Neural progenitor cell (in vitro differentiated cells): ENCODE results near the gene IL17RE. TPM values are rescaled to one million over a fixed set of nuclear protein-coding genes. Genes with fewer than 3 reads are reported as not detected.

Source experiments
- DNase-seq: peaks from one replicate; pipeline ENCODE4 v3.0.0-alpha.2; 2016; ENCODE audit warnings: low spot score
- H2AFZ ChIP-seq: fragments of 200-600 bp; sonication (generic); replicated peaks from 2 replicates; pipeline ENCODE4 v1.6.1; 2016; ENCODE audit warnings: antibody characterized with exemption
- H3F3A ChIP-seq: fragments of 200-600 bp; sonication (generic); 2 replicates; pipeline ENCODE4 v1.6.1; 2016; ENCODE audit warnings: antibody characterized with exemption, low read depth
- H3K27ac ChIP-seq: fragments of 200-600 bp; sonication (generic); 2 replicates; pipeline ENCODE4 v1.5.1; 2016; ENCODE audit warnings: mild to moderate bottlenecking
- H3K27me3 ChIP-seq: fragments of 200-600 bp; sonication (generic); 2 replicates; pipeline ENCODE4 v1.6.1; 2016; ENCODE audit warnings: mild to moderate bottlenecking, moderate library complexity
- H3K36me3 ChIP-seq: fragments of 200-600 bp; sonication (generic); 2 replicates; pipeline ENCODE4 v1.5.1; 2016
- H3K4me1 ChIP-seq: fragments of 200-600 bp; sonication (generic); 2 replicates; pipeline ENCODE4 v1.6.1; 2016; ENCODE audit warnings: mixed run types
- H3K4me2 ChIP-seq: fragments of 200-600 bp; sonication (generic); 2 replicates; pipeline ENCODE4 v1.6.1; 2016
- H3K4me3 ChIP-seq: fragments of 200-600 bp; sonication (generic); 2 replicates; pipeline ENCODE4 v1.5.1; 2016
- H3K79me2 ChIP-seq: fragments of 200-600 bp; sonication (generic); 2 replicates; pipeline ENCODE4 v1.6.1; 2016; ENCODE audit warnings: low read depth
- H3K9ac ChIP-seq: fragments of 200-600 bp; sonication (generic); 2 replicates; pipeline ENCODE4 v1.6.1; 2016
- H3K9me3 ChIP-seq: fragments of 200-600 bp; sonication (generic); 2 replicates; pipeline ENCODE4 v1.5.1; 2016; ENCODE audit warnings: low read depth
- H4K20me1 ChIP-seq: fragments of 200-600 bp; sonication (generic); 2 replicates; pipeline ENCODE4 v1.6.1; 2016; ENCODE audit warnings: low read depth
- H3K27ac Mint-ChIP-seq: 3 replicates; pipeline ENCODE4 v1.8.0; 2021; ENCODE audit warnings: mixed read lengths
- H3K27me3 Mint-ChIP-seq: 2 replicates; pipeline ENCODE4 v1.8.0; 2022; ENCODE audit warnings: low read depth, mild to moderate bottlenecking, inconsistent platforms, moderate library complexity, mixed read lengths; ENCODE audit not compliant: insufficient read depth
- H3K36me3 Mint-ChIP-seq: 3 replicates; pipeline ENCODE4 v1.8.0; 2021; ENCODE audit warnings: mixed read lengths
- H3K4me1 Mint-ChIP-seq: 3 replicates; pipeline ENCODE4 v1.8.0; 2021; ENCODE audit warnings: mixed read lengths
- H3K4me3 Mint-ChIP-seq: 3 replicates; pipeline ENCODE4 v1.8.0; 2021; ENCODE audit warnings: mild to moderate bottlenecking, moderate library complexity, mixed read lengths
- H3K9me3 Mint-ChIP-seq: 3 replicates; pipeline ENCODE4 v1.8.0; 2020; ENCODE audit warnings: mixed read lengths
- EZH2 ChIP-seq: fragments of 200-600 bp; sonication (generic); IDR thresholded peaks from 2 replicates; pipeline ENCODE4 v1.6.1; 2017; ENCODE audit warnings: antibody characterized with exemption, mild to moderate bottlenecking, moderate library complexity
- EZH2phosphoT487 ChIP-seq: fragments of 200-600 bp; sonication (generic); IDR thresholded peaks from 2 replicates; pipeline ENCODE4 v1.6.1; 2017; ENCODE audit warnings: antibody characterized with exemption
- total RNA-seq: library from RNA; depleted of rRNA; stranded (reverse); fragments of >200 nt; gene quantifications from 2 replicates; pipeline ENCODE4 v1.2.3, GENCODE V29; 2015; ENCODE audit warnings: low replicate concordance
- TF ChIP-seq, protein P1 (sequence below): fragments of 200-600 bp; sonication (generic); IDR thresholded peaks from 2 replicates; pipeline ENCODE4 v1.5.1; 2017; ENCODE audit warnings: antibody characterized with exemption, mild to moderate bottlenecking

The IL17RE gene
- total RNA-seq, 1 donor from 2014 or later = not detected

- H3K27me3 ChIP-seq = peaks cover 5% of the 10 kb centered on the region
- no peak overlapping the region for H3K27ac ChIP-seq
- no peaks in the 10 kb centered on the region for H3K9me3 ChIP-seq
- peaks cover 6% of the 10 kb centered on the region for H3K36me3 Mint-ChIP-seq
- H2AFZ ChIP-seq = no peak overlapping the region
- peaks cover 9% of the 10 kb centered on the region for H3K27me3 Mint-ChIP-seq
- no peak overlapping the region for H3K4me2 ChIP-seq
- no peak for TF ChIP-seq EZH2phosphoT487
- TF ChIP-seq EZH2 = no peak
- TF ChIP-seq, protein P1, sequence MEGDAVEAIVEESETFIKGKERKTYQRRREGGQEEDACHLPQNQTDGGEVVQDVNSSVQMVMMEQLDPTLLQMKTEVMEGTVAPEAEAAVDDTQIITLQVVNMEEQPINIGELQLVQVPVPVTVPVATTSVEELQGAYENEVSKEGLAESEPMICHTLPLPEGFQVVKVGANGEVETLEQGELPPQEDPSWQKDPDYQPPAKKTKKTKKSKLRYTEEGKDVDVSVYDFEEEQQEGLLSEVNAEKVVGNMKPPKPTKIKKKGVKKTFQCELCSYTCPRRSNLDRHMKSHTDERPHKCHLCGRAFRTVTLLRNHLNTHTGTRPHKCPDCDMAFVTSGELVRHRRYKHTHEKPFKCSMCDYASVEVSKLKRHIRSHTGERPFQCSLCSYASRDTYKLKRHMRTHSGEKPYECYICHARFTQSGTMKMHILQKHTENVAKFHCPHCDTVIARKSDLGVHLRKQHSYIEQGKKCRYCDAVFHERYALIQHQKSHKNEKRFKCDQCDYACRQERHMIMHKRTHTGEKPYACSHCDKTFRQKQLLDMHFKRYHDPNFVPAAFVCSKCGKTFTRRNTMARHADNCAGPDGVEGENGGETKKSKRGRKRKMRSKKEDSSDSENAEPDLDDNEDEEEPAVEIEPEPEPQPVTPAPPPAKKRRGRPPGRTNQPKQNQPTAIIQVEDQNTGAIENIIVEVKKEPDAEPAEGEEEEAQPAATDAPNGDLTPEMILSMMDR = no peak
- H3K36me3 ChIP-seq = no peaks in the 10 kb centered on the region
- H3F3A ChIP-seq = peaks cover 23% of the 10 kb centered on the region
- H3K79me2 ChIP-seq = no peaks in the 10 kb centered on the region
- H3K4me1 Mint-ChIP-seq = peaks cover 3% of the 10 kb centered on the region
- H4K20me1 ChIP-seq = peaks cover 8% of the 10 kb centered on the region
- no peak overlapping the region for H3K9ac ChIP-seq
- H3K27ac Mint-ChIP-seq = peak overlapping the region; percentile 30
- DNase-seq = no peak
- H3K4me3 ChIP-seq = no peak overlapping the region
- H3K9me3 Mint-ChIP-seq = no peaks in the 10 kb centered on the region
- H3K4me3 Mint-ChIP-seq = no peak overlapping the region
- peaks cover 6% of the 10 kb centered on the region for H3K4me1 ChIP-seq
These were observed 41.6 kb downstream of the IL17RE start for GRCh38 chr3:9944271-9944670.

GRCh38 chr3:9945358-9945757, 42.7 kb downstream of the IL17RE start:
- H3K4me2 ChIP-seq = no peak overlapping the region
- no peaks in the 10 kb centered on the region for H3K79me2 ChIP-seq
- H3K4me3 ChIP-seq = peak overlapping the region; percentile 59

GRCh38 chr3:9946112-9947024, 43.7 kb downstream of the IL17RE start:
- H3K27me3 ChIP-seq = peaks cover 5% of the 10 kb centered on the region
- H3K79me2 ChIP-seq = no peaks in the 10 kb centered on the region
- H3K27ac ChIP-seq = no peak overlapping the region
- no peak overlapping the region for H3K9ac ChIP-seq
- H4K20me1 ChIP-seq = peaks cover 16% of the 10 kb centered on the region
- no peaks in the 10 kb centered on the region for H3K9me3 Mint-ChIP-seq
- peaks cover 8% of the 10 kb centered on the region for H3K4me1 ChIP-seq
- no peak overlapping the region for H3K27ac Mint-ChIP-seq
- H2AFZ ChIP-seq = peak overlapping the region; percentile 85
- H3K4me3 Mint-ChIP-seq = peak overlapping the region; percentile 83
- peaks cover 9% of the 10 kb centered on the region for H3K27me3 Mint-ChIP-seq
- no peaks in the 10 kb centered on the region for H3K4me1 Mint-ChIP-seq
- no peaks in the 10 kb centered on the region for H3K9me3 ChIP-seq
- peaks cover 3% of the 10 kb centered on the region for H3K36me3 Mint-ChIP-seq
- H3F3A ChIP-seq = peaks cover 26% of the 10 kb centered on the region
- no peaks in the 10 kb centered on the region for H3K36me3 ChIP-seq
- DNase-seq = peak; percentile 95
- TF ChIP-seq, protein P1 = peak; percentile 71
- TF ChIP-seq EZH2phosphoT487 = no peak
- H3K4me3 ChIP-seq = peak overlapping the region; percentile 59
- peak overlapping the region; percentile 91 for H3K4me2 ChIP-seq

More at GRCh38 chr3:9945358-9945757, 42.7 kb downstream of the IL17RE start:
- Histone ChIP-seq H3K36me3 (no peaks in the 10 kb centered on the region), H3K4me1 (peaks cover 6% of the 10 kb centered on the region), H2AFZ (no peak overlapping the region), H3K9ac (no peak overlapping the region), H3F3A (peaks cover 23% of the 10 kb centered on the region), H4K20me1 (peaks cover 12% of the 10 kb centered on the region), H3K27me3 (peaks cover 5% of the 10 kb centered on the region), H3K27ac (no peak overlapping the region), H3K9me3 (no peaks in the 10 kb centered on the region)
- peaks cover 6% of the 10 kb centered on the region for H3K36me3 Mint-ChIP-seq
- H3K27me3 Mint-ChIP-seq = peaks cover 9% of the 10 kb centered on the region
- no peak for DNase-seq
- no peaks in the 10 kb centered on the region for H3K4me1 Mint-ChIP-seq
- no peak overlapping the region for H3K27ac Mint-ChIP-seq
- H3K4me3 Mint-ChIP-seq = peak overlapping the region; percentile 72
- H3K9me3 Mint-ChIP-seq = no peaks in the 10 kb centered on the region
- TF ChIP-seq EZH2phosphoT487 = no peak
- no peak for TF ChIP-seq EZH2
- TF ChIP-seq, protein P1 = no peak
